ENCODE results near the gene EPN2. TPM values are rescaled to one million over a fixed set of nuclear protein-coding genes. Genes with fewer than 3 reads are reported as not detected.

EPN2 gene
- total RNA-seq, 1 donor, result 18.1 TPM

GRCh38 chr17:19366637-19366972 lies 129.4 kb downstream of the EPN2 start:
- Histone ChIP-seq H3K79me2 (ENCODE audit: insufficient read depth, low read length) (no peaks in the 10 kb centered on the region), H4K20me1 (ENCODE audit: insufficient read depth, low read length) (no peaks in the 10 kb centered on the region), H3K4me1 (ENCODE audit: insufficient read depth, low read length) (peaks cover 14% of the 10 kb centered on the region), H2AFZ (ENCODE audit: low read length) (no peak overlapping the region), H3K36me3 (ENCODE audit: insufficient read depth, low read length) (no peaks in the 10 kb centered on the region), H3K4me2 (ENCODE audit: insufficient read depth, low read length) (no peak overlapping the region), H3K9me3 (ENCODE audit: low read depth, low read length) (no peaks in the 10 kb centered on the region), H3K27me3 (ENCODE audit: insufficient read depth, low read length) (no peaks in the 10 kb centered on the region), H3K27ac (ENCODE audit: low read depth, low read length) (no peak overlapping the region), H3K4me3 (ENCODE audit: insufficient read depth, low read length) (no peak overlapping the region)
- no peak for TF ChIP-seq CTCF (IDR thresholded peaks at IDR 0.05; ENCODE audit: extremely low read depth, low read depth, low read length)
- peak; percentile 35 for DNase-seq (ENCODE audit: insufficient read length, low spot score, missing footprints)

- peak; percentile 58 for DNase-seq (ENCODE audit: insufficient read length, low spot score, missing footprints)
- Histone ChIP-seq H3K36me3 (ENCODE audit: insufficient read depth, low read length) (no peaks in the 10 kb centered on the region), H3K9me3 (ENCODE audit: low read depth, low read length) (no peaks in the 10 kb centered on the region), H2AFZ (ENCODE audit: low read length) (no peak overlapping the region), H3K27ac (ENCODE audit: low read depth, low read length) (no peak overlapping the region), H3K4me1 (ENCODE audit: insufficient read depth, low read length) (peaks cover 8% of the 10 kb centered on the region), H3K27me3 (ENCODE audit: insufficient read depth, low read length) (no peaks in the 10 kb centered on the region), H3K79me2 (ENCODE audit: insufficient read depth, low read length) (no peaks in the 10 kb centered on the region), H3K4me3 (ENCODE audit: insufficient read depth, low read length) (no peak overlapping the region), H4K20me1 (ENCODE audit: insufficient read depth, low read length) (no peaks in the 10 kb centered on the region), H3K4me2 (ENCODE audit: insufficient read depth, low read length) (no peak overlapping the region)
- no peak for TF ChIP-seq CTCF (IDR thresholded peaks at IDR 0.05; ENCODE audit: extremely low read depth, low read depth, low read length)
These were observed 131.1 kb downstream of the EPN2 start for GRCh38 chr17:19368229-19368628.

- no peaks in the 10 kb centered on the region for H4K20me1 ChIP-seq (ENCODE audit: insufficient read depth, low read length)
- no peaks in the 10 kb centered on the region for H3K36me3 ChIP-seq (ENCODE audit: insufficient read depth, low read length)
- H3K4me1 ChIP-seq (ENCODE audit: insufficient read depth, low read length), result peaks cover 12% of the 10 kb centered on the region
- peak; percentile 81 for DNase-seq (ENCODE audit: insufficient read length, low spot score, missing footprints)
- no peak overlapping the region for H3K4me3 ChIP-seq (ENCODE audit: insufficient read depth, low read length)
- no peaks in the 10 kb centered on the region for H3K9me3 ChIP-seq (ENCODE audit: low read depth, low read length)
- no peak overlapping the region for H3K4me2 ChIP-seq (ENCODE audit: insufficient read depth, low read length)
- no peak overlapping the region for H3K27ac ChIP-seq (ENCODE audit: low read depth, low read length)
- H3K79me2 ChIP-seq (ENCODE audit: insufficient read depth, low read length), result no peaks in the 10 kb centered on the region
- no peaks in the 10 kb centered on the region for H3K27me3 ChIP-seq (ENCODE audit: insufficient read depth, low read length)
- H2AFZ ChIP-seq (ENCODE audit: low read length), result no peak overlapping the region
- no peak for TF ChIP-seq CTCF (IDR thresholded peaks at IDR 0.05; ENCODE audit: extremely low read depth, low read depth, low read length)
These were observed 132.1 kb downstream of the EPN2 start for GRCh38 chr17:19369107-19369778.

- Histone ChIP-seq H3K4me1 (ENCODE audit: insufficient read depth, low read length) (peaks cover 5% of the 10 kb centered on the region), H3K27me3 (ENCODE audit: insufficient read depth, low read length) (no peaks in the 10 kb centered on the region), H3K4me3 (ENCODE audit: insufficient read depth, low read length) (no peak overlapping the region), H3K9me3 (ENCODE audit: low read depth, low read length) (no peaks in the 10 kb centered on the region), H3K27ac (ENCODE audit: low read depth, low read length) (no peak overlapping the region), H4K20me1 (ENCODE audit: insufficient read depth, low read length) (no peaks in the 10 kb centered on the region), H3K4me2 (ENCODE audit: insufficient read depth, low read length) (no peak overlapping the region), H2AFZ (ENCODE audit: low read length) (no peak overlapping the region), H3K36me3 (ENCODE audit: insufficient read depth, low read length) (no peaks in the 10 kb centered on the region), H3K79me2 (ENCODE audit: insufficient read depth, low read length) (no peaks in the 10 kb centered on the region)
- DNase-seq (ENCODE audit: insufficient read length, low spot score, missing footprints), result peak; percentile 73
- no peak for TF ChIP-seq CTCF (IDR thresholded peaks at IDR 0.05; ENCODE audit: extremely low read depth, low read depth, low read length)
These were observed 132.8 kb downstream of the EPN2 start for GRCh38 chr17:19369846-19370492.

All from osteoblast (primary cell).